ENCODE results near the gene EGR2.

Gene EGR2

GRCh38 chr10:62817766-62818425, 1.7 kb upstream of the EGR2 start:
- peak; percentile 82 for DNase-seq (ENCODE audit: low spot score)

GRCh38 chr10:62817121-62817765, 1.1 kb upstream of the EGR2 start:
- no peak for DNase-seq (ENCODE audit: low spot score)

GRCh38 chr10:62816076-62816330, 163 bp downstream of the EGR2 start:
- DNase-seq (ENCODE audit: low spot score) = no peak

GRCh38 chr10:62815381-62816075, 638 bp downstream of the EGR2 start:
- peak; percentile 25 for DNase-seq (ENCODE audit: low spot score)

GRCh38 chr10:62814756-62815380, 1.3 kb downstream of the EGR2 start:
- no peak for DNase-seq (ENCODE audit: low spot score)

- no peak for DNase-seq (ENCODE audit: low spot score)
Measured at GRCh38 chr10:62813981-62814380, 2.2 kb downstream of the EGR2 start.

- no peak for DNase-seq (ENCODE audit: low spot score)
Measured at GRCh38 chr10:62813453-62813852, 2.7 kb downstream of the EGR2 start.

- DNase-seq (ENCODE audit: low spot score) = no peak
Measured at GRCh38 chr10:62812672-62813439, 3.3 kb downstream of the EGR2 start.

- no peak for DNase-seq (ENCODE audit: low spot score)
Measured at GRCh38 chr10:62811159-62811875, 4.8 kb downstream of the EGR2 start.

- DNase-seq (ENCODE audit: low spot score) = no peak
Measured at GRCh38 chr10:62810156-62810902, 5.8 kb downstream of the EGR2 start.

- DNase-seq (ENCODE audit: low spot score) = peak; percentile 11
Measured at GRCh38 chr10:62806251-62806650, 9.9 kb downstream of the EGR2 start.

- DNase-seq (ENCODE audit: low spot score) = peak; percentile 76
Measured at GRCh38 chr10:62805231-62806099, 10.7 kb downstream of the EGR2 start.

GRCh38 chr10:62804356-62805230, 11.6 kb downstream of the EGR2 start, which contains the start of gene ADO:
Gene ADO (plus strand): TSS chr10:62804720. CDS start chr10:62805060, 340 bp downstream.
- DNase-seq (ENCODE audit: low spot score) = peak; percentile 85

GRCh38 chr10:62803724-62804355, 12.3 kb downstream of the EGR2 start:
- DNase-seq (ENCODE audit: low spot score) = no peak

- DNase-seq (ENCODE audit: low spot score) = no peak
Measured at GRCh38 chr10:62801871-62802270, 14.3 kb downstream of the EGR2 start.

- DNase-seq (ENCODE audit: low spot score) = no peak
Measured at GRCh38 chr10:62796896-62797295, 19.3 kb downstream of the EGR2 start.

- DNase-seq (ENCODE audit: low spot score) = no peak
Measured at GRCh38 chr10:62795762-62796161, 20.4 kb downstream of the EGR2 start.

- DNase-seq (ENCODE audit: low spot score) = no peak
Measured at GRCh38 chr10:62795100-62795499, 21.1 kb downstream of the EGR2 start.

All from kidney tubule cell (primary cell).